Measurements from ENCODE around the gene RASGEF1C.

Gene RASGEF1C

GRCh38 chr5:180118391-180118791, 90.6 kb downstream of the RASGEF1C start:
- no peak for DNase-seq

- no peak for DNase-seq
These were observed 91.8 kb downstream of the RASGEF1C start for GRCh38 chr5:180117000-180117725.

GRCh38 chr5:180116077-180116999, 92.7 kb downstream of the RASGEF1C start:
- DNase-seq: no peak

GRCh38 chr5:180115326-180116076, 93.5 kb downstream of the RASGEF1C start:
- DNase-seq: no peak

GRCh38 chr5:180114304-180115003, 94.6 kb downstream of the RASGEF1C start:
- DNase-seq: no peak

- no peak for DNase-seq
These were observed 95.2 kb downstream of the RASGEF1C start for GRCh38 chr5:180113660-180114303.

- no peak for DNase-seq
These were observed 96.7 kb downstream of the RASGEF1C start for GRCh38 chr5:180112181-180112861.

GRCh38 chr5:180111273-180112002, 97.6 kb downstream of the RASGEF1C start:
- DNase-seq: no peak

- no peak for DNase-seq
These were observed 99.1 kb downstream of the RASGEF1C start for GRCh38 chr5:180109920-180110319.

GRCh38 chr5:180107005-180107404, 102.0 kb downstream of the RASGEF1C start:
- no peak for DNase-seq

- no peak for DNase-seq
These were observed 103.1 kb downstream of the RASGEF1C start for GRCh38 chr5:180105827-180106312.

- DNase-seq: no peak
These were observed 104.9 kb downstream of the RASGEF1C start for GRCh38 chr5:180104168-180104530.

GRCh38 chr5:180103487-180104167, 105.4 kb downstream of the RASGEF1C start:
- DNase-seq: no peak

GRCh38 chr5:180102636-180103035, 106.4 kb downstream of the RASGEF1C start:
- DNase-seq: no peak

- no peak for DNase-seq
These were observed 107.4 kb downstream of the RASGEF1C start for GRCh38 chr5:180101451-180102105.

- no peak for DNase-seq
These were observed 108.2 kb downstream of the RASGEF1C start for GRCh38 chr5:180100621-180101450.

GRCh38 chr5:180099733-180100611, 109.0 kb downstream of the RASGEF1C start:
- no peak for DNase-seq
